DND-41 (cell line): ENCODE data around the gene MAPK8IP1.

Source experiments
- ATAC-seq: fragments of 200-7000 bp; cut with Tn5 transposase; 3 replicates; pipeline ENCODE4 v1.9.1; 2021; ENCODE audit warnings: low read depth; ENCODE audit not compliant: insufficient read depth
- DNase-seq: peaks from one replicate; pipeline ENCODE4 v3.0.0-alpha.2; 2020
- H2AFZ ChIP-seq: 2 replicates; pipeline ENCODE4 v1.6.0; 2012; ENCODE audit warnings: low read depth, low read length
- H3K27ac ChIP-seq: 2 replicates; pipeline ENCODE4 v1.5.1; 2012; ENCODE audit warnings: low read length, inconsistent platforms
- H3K27me3 ChIP-seq: fragments of 200-600 bp; sonication (generic); 2 replicates; pipeline ENCODE4 v1.6.0; 2012; ENCODE audit warnings: low read length, mild to moderate bottlenecking, inconsistent platforms; ENCODE audit not compliant: insufficient read depth, poor library complexity
- H3K36me3 ChIP-seq: 2 replicates; pipeline ENCODE4 v1.5.1; 2012; ENCODE audit warnings: low read length, inconsistent platforms; ENCODE audit not compliant: insufficient read depth
- H3K4me1 ChIP-seq: 2 replicates; pipeline ENCODE4 v1.5.1; 2012; ENCODE audit warnings: mild to moderate bottlenecking, low read length; ENCODE audit not compliant: insufficient read depth
- H3K4me2 ChIP-seq: 2 replicates; pipeline ENCODE4 v1.6.0; 2012; ENCODE audit warnings: mild to moderate bottlenecking, moderate library complexity, low read length, inconsistent platforms; ENCODE audit not compliant: insufficient read depth
- H3K4me3 ChIP-seq, 2 experiments: fragments of 200-600 bp in 1 of 2; shearing (Covaris generic) in 1 of 2; 2 replicates each; pipeline ENCODE4 v1.5.1; 2012 to 2016; ENCODE audit warnings: inconsistent platforms in 2 of 2, low read length in 2 of 2, mild to moderate bottlenecking in 2 of 2, low read depth in 1 of 2, moderate library complexity in 1 of 2
- H3K79me2 ChIP-seq: 2 replicates; pipeline ENCODE4 v1.6.0; 2012; ENCODE audit warnings: low read length, inconsistent platforms; ENCODE audit not compliant: insufficient read depth
- H3K9ac ChIP-seq: 2 replicates; pipeline ENCODE4 v1.6.0; 2012; ENCODE audit warnings: low read depth, mild to moderate bottlenecking, inconsistent platforms, low read length, moderate library complexity
- H3K9me3 ChIP-seq: 2 replicates; pipeline ENCODE4 v1.5.1; 2012; ENCODE audit warnings: low read length, moderate library complexity, mild to moderate bottlenecking, inconsistent platforms; ENCODE audit not compliant: insufficient read depth, severe bottlenecking
- H4K20me1 ChIP-seq: 2 replicates; pipeline ENCODE4 v1.6.0; 2012; ENCODE audit warnings: low read length; ENCODE audit not compliant: insufficient read depth
- CTCF ChIP-seq: IDR thresholded peaks from 2 replicates; pipeline ENCODE4 v1.5.1; 2012; ENCODE audit warnings: borderline replicate concordance, low read length, moderate library complexity, mild to moderate bottlenecking; ENCODE audit not compliant: poor library complexity, severe bottlenecking; ENCODE audit errors: extremely low read depth
- EZH2 ChIP-seq: IDR thresholded peaks from 3 replicates; pipeline ENCODE4 v1.6.1; 2012; ENCODE audit warnings: borderline replicate concordance, low read depth, mild to moderate bottlenecking, moderate library complexity, low read length, inconsistent platforms; ENCODE audit not compliant: severe bottlenecking

The MAPK8IP1 gene

DNA sequence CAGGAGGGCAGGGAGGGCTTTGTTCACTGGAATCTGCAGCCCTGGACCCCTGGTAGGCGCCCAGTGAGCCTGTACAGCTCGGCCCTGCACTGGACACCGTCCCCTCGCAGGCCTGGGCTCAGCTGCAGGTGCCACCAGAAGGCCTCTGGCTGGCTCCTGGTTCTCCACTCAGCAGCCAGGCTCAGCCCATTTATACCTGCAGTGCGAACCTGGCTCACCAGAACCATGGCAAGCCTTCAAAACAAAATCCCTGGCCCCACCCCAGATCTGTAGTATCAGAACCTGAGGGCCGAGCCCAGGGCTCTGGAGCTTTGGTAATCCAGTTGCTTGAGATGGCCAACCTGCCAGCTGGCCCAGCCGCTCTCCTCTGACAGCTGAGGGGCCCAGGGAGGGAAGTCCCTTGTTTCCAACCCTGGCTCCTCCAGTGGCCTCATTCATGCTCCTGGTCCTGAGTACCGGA, 22.5 kb downstream of the MAPK8IP1 start:
- H3K4me1 ChIP-seq, result no peaks in the 10 kb centered on the region
- peaks cover 25% of the 10 kb centered on the region for H3K36me3 ChIP-seq
- no peaks in the 10 kb centered on the region for H3K27me3 ChIP-seq
- H3K9me3 ChIP-seq, result no peaks in the 10 kb centered on the region
- peaks cover 7% of the 10 kb centered on the region; the same call in 1 of the 2 replicates for H4K20me1 ChIP-seq
- H3K9ac ChIP-seq, result no peak overlapping the region
- ATAC-seq (no peak), DNase-seq (no peak)
- TF ChIP-seq EZH2 (no peak), CTCF (no peak)
- no peak overlapping the region for H3K4me2 ChIP-seq
- H3K4me3 ChIP-seq, result no peak overlapping the region
- H3K79me2 ChIP-seq, result no peaks in the 10 kb centered on the region
- H2AFZ ChIP-seq, result no peak overlapping the region
- no peak overlapping the region for H3K27ac ChIP-seq

DNA sequence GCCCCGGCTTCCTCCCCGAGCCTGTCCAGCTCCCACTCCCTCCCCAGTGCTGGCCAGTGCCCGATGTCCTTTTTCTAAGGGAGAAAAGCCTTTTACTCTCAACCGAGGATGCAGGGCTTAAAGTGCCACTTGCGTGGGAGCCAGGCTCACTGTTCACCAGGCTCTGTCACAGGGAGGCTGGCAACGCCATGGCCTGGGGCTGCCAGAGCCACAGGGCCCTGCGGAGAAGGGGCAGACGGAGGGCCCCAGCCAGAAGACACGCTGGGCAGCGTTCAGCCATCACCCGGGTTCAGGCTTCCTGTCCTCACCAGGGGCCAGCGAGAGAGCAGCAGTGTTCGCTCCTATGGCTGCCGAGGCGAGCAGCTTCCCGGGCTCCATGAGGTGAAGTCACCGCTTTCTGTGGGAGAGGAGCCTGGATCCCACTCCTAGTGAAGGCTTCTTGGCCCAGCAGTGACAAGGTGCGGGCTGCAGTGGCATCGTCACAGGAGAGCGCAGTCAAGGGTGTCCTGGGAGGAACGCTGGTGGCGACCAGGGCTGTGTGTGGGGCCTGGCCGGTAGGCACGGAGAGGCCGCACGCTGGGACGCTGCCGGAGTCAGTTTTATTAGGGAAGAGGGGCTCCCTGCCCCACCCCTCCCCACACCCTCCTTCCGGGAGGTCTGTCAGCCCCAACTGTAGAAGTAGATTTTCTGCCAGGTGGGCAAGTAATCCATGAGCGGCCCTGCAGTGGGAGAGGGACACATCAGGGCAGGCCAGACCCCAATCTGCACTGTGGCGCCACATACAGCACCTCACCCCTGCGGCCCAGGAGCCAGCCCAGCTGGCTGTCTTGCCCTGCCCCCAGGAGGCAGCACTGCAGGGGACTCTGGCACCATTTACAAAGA, 24.4 kb downstream of the MAPK8IP1 start:
- no peak for ATAC-seq
- no peaks in the 10 kb centered on the region for H3K4me1 ChIP-seq
- no peaks in the 10 kb centered on the region for H3K27me3 ChIP-seq
- H3K9me3 ChIP-seq, result no peaks in the 10 kb centered on the region
- no peak overlapping the region for H3K4me2 ChIP-seq
- no peak overlapping the region for H3K9ac ChIP-seq
- H3K4me3 ChIP-seq, result no peak overlapping the region
- H2AFZ ChIP-seq, result no peak overlapping the region
- H4K20me1 ChIP-seq, result peaks cover 8% of the 10 kb centered on the region; the same call in 1 of the 2 replicates
- H3K36me3 ChIP-seq, result peaks cover 44% of the 10 kb centered on the region
- H3K27ac ChIP-seq, result no peak overlapping the region
- no peak for DNase-seq
- TF ChIP-seq CTCF (no peak), EZH2 (no peak)
- H3K79me2 ChIP-seq, result no peaks in the 10 kb centered on the region

- H3K36me3 ChIP-seq, result peaks cover 52% of the 10 kb centered on the region
- H3K79me2 ChIP-seq, result peaks cover 4% of the 10 kb centered on the region; the same call in 1 of the 2 replicates
- peaks cover 3% of the 10 kb centered on the region for H3K4me1 ChIP-seq
- TF ChIP-seq CTCF, result no peak
- no peak for TF ChIP-seq EZH2
- no peak overlapping the region for H3K9ac ChIP-seq
- H3K9me3 ChIP-seq, result no peaks in the 10 kb centered on the region
- DNase-seq (no peak), ATAC-seq (no peak)
- H3K4me3 ChIP-seq, result no peak overlapping the region
- H2AFZ ChIP-seq, result no peak overlapping the region
- H4K20me1 ChIP-seq, result peaks cover 14% of the 10 kb centered on the region; the same call in 1 of the 2 replicates
- no peak overlapping the region for H3K27ac ChIP-seq
- no peaks in the 10 kb centered on the region for H3K27me3 ChIP-seq
- H3K4me2 ChIP-seq, result no peak overlapping the region
These were observed 25.2 kb downstream of the MAPK8IP1 start for GRCh38 chr11:45910623-45911022.
